Measurements from ENCODE around the gene VPS54.

The VPS54 gene

GRCh38 chr2:64063924-64064331 lies 44.7 kb upstream of the VPS54 start:
- H3F3A ChIP-seq (ENCODE audit: insufficient read depth), result peaks cover 45% of the 10 kb centered on the region
- TF ChIP-seq EZH2phosphoT487 (conservative IDR thresholded peaks at IDR 0.05; ENCODE audit: low read length), result no peak
- TF ChIP-seq CTCF (IDR thresholded peaks at IDR 0.05; ENCODE audit: insufficient read depth, low read length, poor library complexity, severe bottlenecking), result no peak
- H3K4me3 ChIP-seq (ENCODE audit: insufficient read depth, low read length, poor library complexity, severe bottlenecking), result peak overlapping the region; percentile 6
- H3K9ac ChIP-seq (ENCODE audit: low read length), result peak overlapping the region; percentile 41
- H3K9me2 ChIP-seq (replicated peaks; ENCODE audit: insufficient read depth, low read length), result no peaks in the 10 kb centered on the region
- peak overlapping the region; percentile 90 for H3K27ac ChIP-seq (ENCODE audit: low read depth, low read length)
- peak overlapping the region; percentile 47 for H3K4me2 ChIP-seq (ENCODE audit: low read depth, low read length, poor library complexity, severe bottlenecking)
- no peaks in the 10 kb centered on the region for H3K79me2 ChIP-seq (ENCODE audit: insufficient read depth, low read length)
- H3K36me3 ChIP-seq (ENCODE audit: low read length), result no peaks in the 10 kb centered on the region
- H2AFZ ChIP-seq (ENCODE audit: low read depth, low read length, severe bottlenecking), result peak overlapping the region; percentile 72
- no peaks in the 10 kb centered on the region for H3K27me3 ChIP-seq (ENCODE audit: low read length)
- H3K9me3 ChIP-seq (ENCODE audit: insufficient read depth, low read length), result no peaks in the 10 kb centered on the region
- H4K20me1 ChIP-seq (ENCODE audit: low read depth, low read length), result no peaks in the 10 kb centered on the region

GRCh38 chr2:64063454-64063853 lies 44.2 kb upstream of the VPS54 start:
- H3K4me2 ChIP-seq (ENCODE audit: low read depth, low read length, poor library complexity, severe bottlenecking), result peak overlapping the region; percentile 47
- H3K79me2 ChIP-seq (ENCODE audit: insufficient read depth, low read length), result no peaks in the 10 kb centered on the region
- TF ChIP-seq EZH2phosphoT487 (conservative IDR thresholded peaks at IDR 0.05; ENCODE audit: low read length) (no peak), CTCF (IDR thresholded peaks at IDR 0.05; ENCODE audit: insufficient read depth, low read length, poor library complexity, severe bottlenecking) (no peak)
- no peaks in the 10 kb centered on the region for H3K9me2 ChIP-seq (replicated peaks; ENCODE audit: insufficient read depth, low read length)
- no peaks in the 10 kb centered on the region for H4K20me1 ChIP-seq (ENCODE audit: low read depth, low read length)
- peak overlapping the region; percentile 41 for H3K9ac ChIP-seq (ENCODE audit: low read length)
- H3K9me3 ChIP-seq (ENCODE audit: insufficient read depth, low read length), result no peaks in the 10 kb centered on the region
- no peaks in the 10 kb centered on the region for H3K36me3 ChIP-seq (ENCODE audit: low read length)
- H3F3A ChIP-seq (ENCODE audit: insufficient read depth), result peaks cover 46% of the 10 kb centered on the region
- H3K27me3 ChIP-seq (ENCODE audit: low read length), result no peaks in the 10 kb centered on the region
- peak overlapping the region; percentile 90 for H3K27ac ChIP-seq (ENCODE audit: low read depth, low read length)
- H3K4me3 ChIP-seq (ENCODE audit: insufficient read depth, low read length, poor library complexity, severe bottlenecking), result peak overlapping the region; percentile 6
- H2AFZ ChIP-seq (ENCODE audit: low read depth, low read length, severe bottlenecking), result peak overlapping the region; percentile 72

GRCh38 chr2:64062840-64063239 lies 43.6 kb upstream of the VPS54 start:
- Histone ChIP-seq H3K9me2 (replicated peaks; ENCODE audit: insufficient read depth, low read length) (no peaks in the 10 kb centered on the region), H2AFZ (ENCODE audit: low read depth, low read length, severe bottlenecking) (peak overlapping the region; percentile 1), H4K20me1 (ENCODE audit: low read depth, low read length) (no peaks in the 10 kb centered on the region), H3K9ac (ENCODE audit: low read length) (peak overlapping the region; percentile 41), H3F3A (ENCODE audit: insufficient read depth) (peaks cover 49% of the 10 kb centered on the region), H3K9me3 (ENCODE audit: insufficient read depth, low read length) (no peaks in the 10 kb centered on the region), H3K27ac (ENCODE audit: low read depth, low read length) (peak overlapping the region; percentile 90), H3K27me3 (ENCODE audit: low read length) (no peaks in the 10 kb centered on the region), H3K36me3 (ENCODE audit: low read length) (no peaks in the 10 kb centered on the region), H3K4me2 (ENCODE audit: low read depth, low read length, poor library complexity, severe bottlenecking) (peak overlapping the region; percentile 47), H3K4me3 (ENCODE audit: insufficient read depth, low read length, poor library complexity, severe bottlenecking) (no peak overlapping the region), H3K79me2 (ENCODE audit: insufficient read depth, low read length) (no peaks in the 10 kb centered on the region)
- TF ChIP-seq EZH2phosphoT487 (conservative IDR thresholded peaks at IDR 0.05; ENCODE audit: low read length) (no peak), CTCF (IDR thresholded peaks at IDR 0.05; ENCODE audit: insufficient read depth, low read length, poor library complexity, severe bottlenecking) (no peak)

All from SU-DHL-6 (cell line).